SU-DHL-6 (cell line): ENCODE data around the gene MASP1.

Source experiments
- H2AFZ ChIP-seq: fragments of 200-600 bp; sonication (generic); 2 replicates; pipeline ENCODE4 v1.6.1; 2014; ENCODE audit warnings: low read depth, mild to moderate bottlenecking, moderate library complexity, mixed read lengths, antibody characterized with exemption, low read length; ENCODE audit not compliant: severe bottlenecking
- H3F3A ChIP-seq: fragments of 200-600 bp; shearing (Covaris generic); 2 replicates; pipeline ENCODE4 v1.6.0; 2016; ENCODE audit warnings: antibody characterized with exemption, mild to moderate bottlenecking; ENCODE audit not compliant: insufficient read depth
- H3K27ac ChIP-seq: fragments of 200-600 bp; sonication (generic); 2 replicates; pipeline ENCODE4 v1.5.1; 2016; ENCODE audit warnings: low read depth, mild to moderate bottlenecking, low read length, moderate library complexity, mixed read lengths
- H3K27me3 ChIP-seq: fragments of 200-600 bp; sonication (generic), shearing (Covaris generic); 2 replicates; pipeline ENCODE4 v1.6.0; 2014; ENCODE audit warnings: mild to moderate bottlenecking, low read length
- H3K36me3 ChIP-seq: fragments of 200-600 bp; sonication (generic); 2 replicates; pipeline ENCODE4 v1.6.1; 2014; ENCODE audit warnings: mild to moderate bottlenecking, low read length, mixed read lengths
- H3K4me2 ChIP-seq: fragments of 300-600, 200-600 bp; shearing (Covaris generic), sonication (generic); 2 replicates; pipeline ENCODE4 v1.6.0; 2014; ENCODE audit warnings: low read length, low read depth, mild to moderate bottlenecking; ENCODE audit not compliant: poor library complexity, severe bottlenecking
- H3K4me3 ChIP-seq: fragments of 200-600 bp; sonication (generic); 2 replicates; pipeline ENCODE4 v1.5.1; 2014; ENCODE audit warnings: antibody characterized with exemption, low read length, mild to moderate bottlenecking, mixed read lengths; ENCODE audit not compliant: insufficient read depth, poor library complexity, severe bottlenecking
- H3K79me2 ChIP-seq: fragments of 200-600 bp; sonication (generic); 2 replicates; pipeline ENCODE4 v1.6.1; 2014; ENCODE audit warnings: mild to moderate bottlenecking, low read length, moderate library complexity; ENCODE audit not compliant: insufficient read depth
- H3K9ac ChIP-seq: fragments of 200-600 bp; sonication (generic); 2 replicates; pipeline ENCODE4 v1.7.0; 2014; ENCODE audit warnings: mild to moderate bottlenecking, low read length
- H3K9me2 ChIP-seq: fragments of 200-600 bp; sonication (generic); replicated peaks from 2 replicates; pipeline ENCODE4 v1.6.1; 2014; ENCODE audit warnings: low read length; ENCODE audit not compliant: insufficient read depth
- H3K9me3 ChIP-seq: fragments of 200-600 bp; sonication (generic); 2 replicates; pipeline ENCODE4 v1.6.1; 2014; ENCODE audit warnings: low read length, mixed read lengths; ENCODE audit not compliant: insufficient read depth
- H4K20me1 ChIP-seq: fragments of 200-600 bp; sonication (generic); 2 replicates; pipeline ENCODE4 v1.6.1; 2014; ENCODE audit warnings: low read depth, mild to moderate bottlenecking, antibody characterized with exemption, low read length, moderate library complexity, mixed read lengths
- CTCF ChIP-seq: fragments of 200-600 bp; sonication (generic); IDR thresholded peaks from one replicate; pipeline ENCODE4 v1.5.1; 2017; ENCODE audit warnings: antibody characterized with exemption, mild to moderate bottlenecking, low read length, moderate library complexity; ENCODE audit not compliant: insufficient read depth, poor library complexity, severe bottlenecking
- EZH2phosphoT487 ChIP-seq: fragments of 200-600 bp; sonication (generic), shearing (Covaris generic); conservative IDR thresholded peaks from 2 replicates; pipeline ENCODE4 v1.6.1; 2018; ENCODE audit warnings: mild to moderate bottlenecking, antibody characterized with exemption, low read length, moderate library complexity, mixed read lengths

MASP1 gene

GRCh38 chr3:187209491-187209890 is 82.0 kb downstream of the MASP1 start:
- Histone ChIP-seq H3K36me3 (no peaks in the 10 kb centered on the region), H3K9me3 (no peaks in the 10 kb centered on the region), H4K20me1 (no peaks in the 10 kb centered on the region), H2AFZ (no peak overlapping the region), H3K9ac (no peak overlapping the region), H3K9me2 (no peaks in the 10 kb centered on the region), H3F3A (no peaks in the 10 kb centered on the region), H3K4me2 (no peak overlapping the region), H3K4me3 (no peak overlapping the region), H3K27ac (no peak overlapping the region), H3K79me2 (no peaks in the 10 kb centered on the region), H3K27me3 (no peaks in the 10 kb centered on the region)
- TF ChIP-seq EZH2phosphoT487 (no peak), CTCF (no peak)

- H3K27ac ChIP-seq: no peak overlapping the region
- H3K9me3 ChIP-seq: no peaks in the 10 kb centered on the region
- H2AFZ ChIP-seq: no peak overlapping the region
- no peak overlapping the region for H3K4me2 ChIP-seq
- H3K9ac ChIP-seq: no peak overlapping the region
- H4K20me1 ChIP-seq: no peaks in the 10 kb centered on the region
- H3K27me3 ChIP-seq: no peaks in the 10 kb centered on the region
- H3F3A ChIP-seq: no peaks in the 10 kb centered on the region
- TF ChIP-seq CTCF: no peak
- no peak for TF ChIP-seq EZH2phosphoT487
- H3K79me2 ChIP-seq: no peaks in the 10 kb centered on the region
- H3K36me3 ChIP-seq: no peaks in the 10 kb centered on the region
- H3K9me2 ChIP-seq: no peaks in the 10 kb centered on the region
- H3K4me3 ChIP-seq: no peak overlapping the region
Measured at GRCh38 chr3:187208159-187208558, 83.4 kb downstream of the MASP1 start.

GRCh38 chr3:187207624-187208023 is 83.9 kb downstream of the MASP1 start:
- Histone ChIP-seq H3K27me3 (no peaks in the 10 kb centered on the region), H3K4me2 (no peak overlapping the region), H3K9me2 (no peaks in the 10 kb centered on the region), H2AFZ (no peak overlapping the region), H4K20me1 (no peaks in the 10 kb centered on the region), H3K9me3 (no peaks in the 10 kb centered on the region), H3K79me2 (no peaks in the 10 kb centered on the region), H3F3A (no peaks in the 10 kb centered on the region), H3K27ac (no peak overlapping the region), H3K36me3 (no peaks in the 10 kb centered on the region), H3K9ac (no peak overlapping the region), H3K4me3 (no peak overlapping the region)
- TF ChIP-seq EZH2phosphoT487 (no peak), CTCF (no peak)
